CD4-positive, alpha-beta T cell treated with Interferon gamma for 1 hour (primary cell): ENCODE results near the gene BCKDHB.
A peak's percentile ranks its signal among the peaks of the same experiment; 100 is the strongest.

Experiments used
- DNase-seq: peaks from one replicate; pipeline ENCODE4 v3.0.0-alpha.2; 2020

The BCKDHB gene

GRCh38 chr6:80336911-80337310 is 230.4 kb downstream of the BCKDHB start:
- no peak for DNase-seq

DNA sequence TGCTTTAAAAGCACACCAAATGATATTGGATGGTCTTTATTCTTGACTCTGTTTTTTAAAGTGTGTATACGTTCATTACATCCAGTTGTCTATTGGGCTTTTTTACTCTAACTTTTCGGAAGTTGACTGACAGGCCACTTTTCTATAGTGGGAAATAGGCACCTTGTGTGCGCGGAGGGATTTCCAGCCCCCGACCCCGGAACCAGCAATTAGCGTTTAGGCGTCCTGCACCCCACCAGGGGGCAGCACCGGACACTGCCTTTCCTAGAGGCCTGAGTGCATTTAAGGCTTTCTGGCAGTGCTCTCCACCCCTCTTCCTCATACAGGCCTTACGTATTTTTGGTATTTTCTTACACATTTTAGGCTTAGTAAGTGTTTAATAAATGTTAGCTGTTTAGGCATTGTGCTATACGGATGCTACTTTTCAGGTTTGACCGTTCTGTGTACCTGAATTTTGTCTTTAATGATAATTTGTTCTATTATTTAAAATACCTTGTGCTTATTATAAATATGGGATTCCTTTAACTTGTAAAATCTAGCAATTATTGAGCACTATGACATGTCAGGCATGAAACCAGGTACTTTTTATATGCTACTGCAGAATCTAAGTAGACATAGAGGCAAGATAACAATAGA is 231.8 kb downstream of the BCKDHB start:
- peak; percentile 65 for DNase-seq

GRCh38 chr6:80339421-80339820 is 232.9 kb downstream of the BCKDHB start:
- DNase-seq: no peak

DNA sequence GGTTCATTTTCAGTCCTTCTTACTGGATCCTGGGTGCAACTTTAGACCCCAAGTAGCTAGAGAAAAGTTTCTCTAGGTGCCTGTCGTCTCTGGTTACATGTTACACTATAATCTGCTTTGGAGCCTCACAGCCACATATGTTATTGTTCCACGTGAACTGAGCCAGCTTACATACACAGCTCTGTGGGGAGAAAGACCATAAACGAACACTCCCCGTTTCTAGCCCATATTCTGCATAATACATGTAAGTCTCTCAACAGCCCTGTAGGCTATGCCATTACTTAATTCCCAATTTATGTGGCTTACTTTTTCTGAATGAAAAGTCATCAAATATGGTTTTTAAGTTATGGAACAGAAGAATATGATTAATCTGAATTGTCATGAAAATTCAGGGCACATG is 233.8 kb downstream of the BCKDHB start:
- DNase-seq: no peak

DNA sequence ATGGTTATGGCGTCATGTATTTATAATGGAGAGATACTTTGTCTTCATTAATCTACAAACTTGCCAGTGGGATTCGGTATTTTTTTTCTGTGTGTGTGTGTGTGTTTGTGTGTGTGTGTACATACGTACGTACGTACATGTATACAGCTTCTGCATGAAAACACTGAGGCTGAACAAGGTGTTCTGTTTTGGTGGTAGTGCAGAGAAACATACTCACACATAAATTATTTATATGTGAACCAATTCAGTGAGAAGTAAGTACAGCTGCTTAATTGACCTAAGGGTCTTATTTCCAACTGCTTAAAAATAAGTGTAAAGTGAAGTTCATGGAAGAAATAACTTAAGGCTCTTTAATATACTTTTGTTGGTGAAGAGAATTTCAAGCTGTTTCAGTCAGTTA is 234.2 kb downstream of the BCKDHB start:
- no peak for DNase-seq

DNA sequence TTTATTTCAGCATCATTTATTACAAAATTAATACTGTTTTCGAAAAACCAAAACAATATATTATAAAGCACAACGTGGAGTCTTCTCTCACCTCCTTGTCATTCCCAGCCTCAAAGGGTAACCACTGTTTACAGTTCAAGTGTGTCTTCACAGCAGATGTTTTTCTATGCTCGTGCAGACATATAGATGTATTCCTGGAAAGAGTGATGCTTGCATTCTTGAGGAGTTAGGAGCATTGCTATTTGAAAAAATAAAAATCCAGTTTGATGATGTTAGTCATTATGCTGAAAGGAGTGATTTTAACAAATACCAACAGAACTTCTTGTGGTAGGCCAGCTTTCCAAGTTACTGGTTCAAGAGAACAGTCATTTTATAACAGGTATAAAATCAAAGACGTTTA is 234.9 kb downstream of the BCKDHB start:
- DNase-seq: no peak

DNA sequence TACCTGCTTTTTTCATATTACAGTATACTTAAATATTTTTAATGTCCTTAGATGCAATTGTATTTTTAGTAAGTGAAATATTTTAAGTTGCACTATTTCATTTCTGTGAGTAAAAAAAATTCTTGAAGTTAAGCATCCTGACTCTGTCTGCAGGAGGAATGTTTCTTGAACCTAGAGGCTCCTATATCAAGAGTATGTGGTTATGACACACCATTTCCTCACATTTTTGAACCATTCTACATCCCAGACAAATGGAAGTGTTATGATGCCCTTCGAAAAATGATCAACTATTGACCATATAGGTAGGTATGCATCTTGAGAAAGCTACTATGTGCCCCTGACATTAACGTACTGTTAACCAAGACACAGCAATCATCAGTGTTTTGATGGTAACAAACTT is 237.0 kb downstream of the BCKDHB start:
- DNase-seq: no peak

- no peak for DNase-seq
These were observed 240.6 kb downstream of the BCKDHB start for GRCh38 chr6:80347101-80347500.

- DNase-seq: no peak
These were observed 241.8 kb downstream of the BCKDHB start for GRCh38 chr6:80348263-80348662.

DNA sequence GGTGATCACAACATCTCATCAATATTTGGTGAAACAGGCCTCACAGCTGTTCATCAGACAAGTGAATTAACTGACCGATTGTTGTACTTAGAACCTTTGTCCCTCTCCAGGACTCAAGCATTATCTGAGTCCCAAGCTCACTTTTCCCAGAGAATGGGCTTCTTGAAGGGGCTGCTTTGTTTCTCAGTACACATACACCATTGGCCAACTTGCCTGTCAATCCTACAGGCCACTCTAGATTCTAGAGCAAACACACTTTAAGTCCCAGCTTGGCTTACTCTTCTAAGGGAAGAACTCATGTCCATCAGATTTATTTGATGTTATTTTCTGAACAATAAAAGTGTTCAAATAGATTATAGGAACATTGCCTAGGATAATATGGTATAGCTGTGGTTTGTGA is 249.5 kb downstream of the BCKDHB start:
- DNase-seq: no peak

DNA sequence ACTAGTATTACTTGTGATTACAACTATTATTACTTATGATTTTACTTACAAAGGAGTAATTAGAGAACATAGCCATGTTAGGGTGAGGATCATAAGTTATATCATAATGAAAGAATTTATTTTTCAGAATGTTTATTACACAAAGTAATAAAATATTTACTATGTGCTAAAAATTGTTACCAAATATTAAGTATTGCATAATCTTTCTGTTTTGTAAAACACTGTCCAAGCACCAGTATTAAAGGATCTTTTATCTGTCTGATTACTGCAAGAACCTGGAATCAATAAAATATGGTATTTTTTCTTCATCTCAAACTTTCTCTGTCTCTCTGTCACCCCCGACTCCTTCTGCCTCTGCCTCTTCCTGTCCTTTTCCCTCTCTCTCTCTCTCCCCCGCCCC is 250.1 kb downstream of the BCKDHB start:
- DNase-seq: no peak

DNA sequence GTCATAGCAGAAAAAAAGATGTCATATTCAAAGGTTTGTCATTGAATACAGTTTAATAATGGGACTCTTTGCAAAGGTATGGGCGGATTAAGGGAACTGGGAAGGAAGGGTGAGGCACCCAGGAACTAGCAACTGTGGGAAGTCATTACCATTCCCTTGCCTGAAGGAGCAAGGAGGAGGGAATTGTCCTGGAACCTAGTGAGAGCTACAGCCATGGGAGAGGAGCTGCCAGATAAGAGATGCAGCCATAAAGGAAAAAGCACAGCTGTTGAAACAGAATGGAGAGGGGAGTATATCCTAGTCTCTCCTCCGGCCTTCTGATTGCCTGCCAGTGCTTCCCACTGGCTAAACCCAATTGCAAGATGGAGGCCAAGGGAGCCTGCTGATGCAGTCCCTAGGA is 250.6 kb downstream of the BCKDHB start:
- DNase-seq: no peak

DNA sequence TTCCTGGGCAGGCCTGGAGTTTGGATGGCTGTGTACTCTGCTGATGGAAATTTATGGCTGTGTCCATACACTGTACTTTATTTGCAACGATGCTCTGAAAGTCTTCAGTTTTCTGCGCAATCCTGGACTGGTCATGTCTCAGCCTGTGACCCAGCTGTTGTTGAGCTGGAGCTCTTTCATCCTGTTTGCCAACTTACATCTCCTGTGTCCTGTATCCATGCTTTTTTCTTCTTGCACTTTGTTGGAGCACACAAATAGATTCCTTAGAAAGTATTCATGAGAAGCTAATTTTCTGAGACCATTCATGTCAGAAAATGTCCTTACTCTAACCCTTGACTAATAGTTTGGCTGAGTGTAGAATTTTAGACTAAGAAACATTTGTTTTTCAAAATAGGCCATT is 251.2 kb downstream of the BCKDHB start:
- no peak for DNase-seq

- DNase-seq: no peak
These were observed 257.1 kb downstream of the BCKDHB start for GRCh38 chr6:80363501-80364122.

GRCh38 chr6:80364149-80364548 is 257.7 kb downstream of the BCKDHB start:
- DNase-seq: no peak

GRCh38 chr6:80366051-80366450 is 259.6 kb downstream of the BCKDHB start:
- DNase-seq: no peak

DNA sequence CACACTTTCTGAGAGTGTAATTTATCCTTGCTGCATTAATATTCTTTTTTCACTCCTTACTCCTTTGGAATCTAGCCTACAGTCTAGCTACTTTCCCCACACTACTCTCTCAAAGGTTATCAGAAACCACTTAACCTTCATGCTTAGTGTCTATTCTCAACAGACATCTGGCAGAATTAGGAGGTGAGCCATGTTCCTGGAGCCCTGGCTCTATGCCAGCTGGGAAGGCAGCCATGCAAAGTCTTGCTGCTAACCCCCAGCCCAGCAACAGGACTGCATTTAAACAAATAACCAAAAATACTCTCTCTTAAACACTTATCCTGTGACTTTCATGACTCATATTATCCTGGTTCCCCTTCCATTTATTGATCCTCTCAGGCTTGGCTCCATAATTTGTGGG is 260.2 kb downstream of the BCKDHB start:
- no peak for DNase-seq

- no peak for DNase-seq
These were observed 269.9 kb downstream of the BCKDHB start for GRCh38 chr6:80376411-80376810.

DNA sequence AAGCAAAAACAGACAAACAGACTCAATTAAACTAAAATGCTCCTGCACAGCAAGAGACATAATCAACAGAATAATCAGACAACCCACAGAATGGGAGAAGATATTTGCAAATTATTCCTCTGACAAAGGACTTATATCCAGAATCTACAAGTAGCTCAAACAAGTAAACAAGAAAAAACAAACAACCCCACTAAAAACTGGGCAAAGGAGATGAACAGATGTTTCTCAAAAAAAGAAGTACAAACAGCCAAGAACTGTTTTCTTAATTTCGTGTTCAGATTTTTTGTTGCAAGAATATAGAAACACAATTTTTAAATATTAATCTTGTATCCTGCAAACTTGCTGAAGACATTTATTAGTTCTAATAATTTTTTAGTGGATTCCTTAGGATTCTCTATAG is 274.1 kb downstream of the BCKDHB start:
- DNase-seq: no peak

DNA sequence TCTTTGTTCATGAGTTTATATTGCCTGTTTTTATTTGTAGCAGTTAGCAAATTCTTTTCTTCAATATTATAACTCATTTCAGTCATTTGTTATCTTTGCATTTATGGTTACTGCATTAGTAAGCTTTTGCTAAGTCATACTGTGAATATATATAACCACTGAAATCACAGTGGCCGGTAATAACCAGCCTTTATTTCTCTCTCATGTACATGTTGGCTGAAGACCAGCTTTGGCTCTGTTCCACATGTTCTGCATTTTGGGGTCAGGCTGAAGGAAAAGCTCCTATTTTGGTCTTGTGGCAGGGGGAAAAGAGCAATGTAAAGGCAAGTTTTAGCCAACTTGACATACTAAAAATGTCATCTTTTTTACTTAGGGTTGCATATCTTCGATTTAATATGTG is 276.3 kb downstream of the BCKDHB start:
- no peak for DNase-seq

DNA sequence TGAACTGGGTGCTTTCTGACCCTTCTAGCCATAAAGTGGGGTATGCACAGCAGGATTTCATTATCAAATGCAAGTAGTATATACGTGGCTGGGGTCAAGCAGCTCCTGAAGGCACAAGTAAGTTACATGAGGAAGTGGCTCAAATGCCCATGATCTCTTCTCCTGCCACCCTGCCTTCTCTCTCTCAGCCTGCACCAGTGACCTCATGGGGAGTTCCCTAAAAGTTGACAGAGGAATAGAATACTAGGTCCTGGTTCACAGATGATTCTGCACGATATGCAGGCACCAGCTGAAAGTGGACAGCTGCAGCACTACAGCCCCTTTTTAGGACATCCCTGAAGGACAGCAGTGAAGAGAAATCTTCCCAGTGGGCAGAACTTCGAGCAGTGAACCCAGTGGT is 282.0 kb downstream of the BCKDHB start:
- DNase-seq: no peak
